ENCODE data around the gene PCCA. TPM values are rescaled to one million over a fixed set of nuclear protein-coding genes. Genes with fewer than 3 reads are reported as not detected.

Gene PCCA
- total RNA-seq, 4 donors from 2014 or later, result 33.8 to 40.3 (median 39.0) TPM

DNA sequence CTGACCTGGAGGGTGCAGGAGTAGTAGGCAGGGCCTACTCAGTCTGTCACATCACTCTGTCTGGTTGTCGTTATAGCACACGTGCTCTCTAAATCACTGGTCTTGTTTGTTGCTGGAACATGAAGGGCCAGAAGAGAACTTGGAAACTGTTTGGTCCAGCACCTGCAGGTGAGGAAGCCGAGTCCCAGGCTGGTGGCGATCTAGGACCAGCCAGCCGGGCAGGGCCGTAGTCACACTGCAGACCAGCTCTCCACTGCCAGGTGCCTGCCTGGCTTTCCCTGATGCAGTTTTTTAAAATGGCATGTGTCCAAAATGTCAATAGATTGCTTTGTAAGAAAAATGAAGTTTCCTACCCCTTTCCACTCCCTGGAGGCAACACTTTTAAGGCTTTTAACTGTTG lies 446.0 kb downstream of the PCCA start:
- Histone ChIP-seq H3K9me3 (no peaks in the 10 kb centered on the region), H3K4me1 (no peaks in the 10 kb centered on the region), H3K27ac (replicated peaks in 1 of 4) (no peak overlapping the region), H3K27me3 (no peaks in the 10 kb centered on the region), H3K36me3 (peaks cover 3 to 30% (median 16%) of the 10 kb centered on the region in 4 donors), H3K4me3 (no peak overlapping the region)
- no peak for TF ChIP-seq EP300 (IDR thresholded peaks at IDR 0.05)
- no peak for TF ChIP-seq POLR2A (IDR thresholded peaks at IDR 0.05; ENCODE audit: low read depth)
- TF ChIP-seq POLR2AphosphoS5 (IDR thresholded peaks at IDR 0.05), result no peak
- TF ChIP-seq, protein P1, sequence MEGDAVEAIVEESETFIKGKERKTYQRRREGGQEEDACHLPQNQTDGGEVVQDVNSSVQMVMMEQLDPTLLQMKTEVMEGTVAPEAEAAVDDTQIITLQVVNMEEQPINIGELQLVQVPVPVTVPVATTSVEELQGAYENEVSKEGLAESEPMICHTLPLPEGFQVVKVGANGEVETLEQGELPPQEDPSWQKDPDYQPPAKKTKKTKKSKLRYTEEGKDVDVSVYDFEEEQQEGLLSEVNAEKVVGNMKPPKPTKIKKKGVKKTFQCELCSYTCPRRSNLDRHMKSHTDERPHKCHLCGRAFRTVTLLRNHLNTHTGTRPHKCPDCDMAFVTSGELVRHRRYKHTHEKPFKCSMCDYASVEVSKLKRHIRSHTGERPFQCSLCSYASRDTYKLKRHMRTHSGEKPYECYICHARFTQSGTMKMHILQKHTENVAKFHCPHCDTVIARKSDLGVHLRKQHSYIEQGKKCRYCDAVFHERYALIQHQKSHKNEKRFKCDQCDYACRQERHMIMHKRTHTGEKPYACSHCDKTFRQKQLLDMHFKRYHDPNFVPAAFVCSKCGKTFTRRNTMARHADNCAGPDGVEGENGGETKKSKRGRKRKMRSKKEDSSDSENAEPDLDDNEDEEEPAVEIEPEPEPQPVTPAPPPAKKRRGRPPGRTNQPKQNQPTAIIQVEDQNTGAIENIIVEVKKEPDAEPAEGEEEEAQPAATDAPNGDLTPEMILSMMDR (IDR thresholded peaks at IDR 0.05), result no peak
- intact Hi-C loops (cut with DNase I), result no loop called here
- WGBS, result 90% methylated on average over 6 of the region's 6 CpGs
- DNase-seq (ENCODE audit: extremely low spot score), result no peak

DNA sequence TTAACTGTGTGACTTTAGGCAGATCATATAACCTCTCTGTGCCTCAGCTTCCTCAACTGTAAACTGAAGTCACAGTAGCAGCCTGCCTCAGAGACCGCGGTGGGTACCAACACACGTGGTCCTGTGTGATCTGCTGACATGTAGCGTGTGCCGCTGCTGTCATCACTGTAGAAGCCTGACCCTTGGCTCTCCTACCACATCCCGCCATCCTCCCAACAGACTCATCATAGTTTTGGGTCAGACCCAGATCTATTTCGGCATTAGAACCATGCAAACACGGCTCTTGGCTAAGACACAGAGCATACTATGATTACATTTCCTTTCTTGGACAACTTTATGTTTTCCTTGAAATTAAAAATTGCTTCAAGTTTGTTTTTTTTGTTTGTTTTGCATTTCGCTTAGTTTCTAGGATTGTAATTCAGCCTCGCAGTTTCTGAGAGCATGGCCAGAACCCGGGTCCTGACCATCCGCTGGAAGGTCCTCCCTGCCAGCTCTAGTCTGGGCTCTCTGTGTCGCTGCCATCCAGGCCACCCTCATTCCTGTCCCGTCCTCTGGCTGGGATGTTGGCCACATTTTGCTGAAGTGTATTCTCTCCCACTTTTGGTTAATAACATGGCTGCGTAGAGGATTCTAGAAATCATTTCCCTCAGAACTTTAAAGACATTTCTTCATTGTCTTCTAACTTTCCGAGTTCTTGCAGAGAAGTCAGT lies 446.7 kb downstream of the PCCA start:
- no peak for DNase-seq (ENCODE audit: extremely low spot score)
- TF ChIP-seq POLR2A (IDR thresholded peaks at IDR 0.05; ENCODE audit: low read depth), result no peak
- TF ChIP-seq, protein P1 (IDR thresholded peaks at IDR 0.05), result no peak
- TF ChIP-seq EP300 (IDR thresholded peaks at IDR 0.05), result no peak
- no peak for TF ChIP-seq POLR2AphosphoS5 (IDR thresholded peaks at IDR 0.05)
- H3K27me3 ChIP-seq, result no peaks in the 10 kb centered on the region
- H3K36me3 ChIP-seq, result peaks cover 3 to 24% (median 14%) of the 10 kb centered on the region in 4 donors
- H3K4me3 ChIP-seq, result no peak overlapping the region
- H3K9me3 ChIP-seq, result no peaks in the 10 kb centered on the region
- intact Hi-C loops (cut with DNase I), result no loop called here
- H3K27ac ChIP-seq (replicated peaks in 1 of 4), result no peak overlapping the region
- 88% methylated on average over 16 of the region's 16 CpGs for WGBS
- no peaks in the 10 kb centered on the region for H3K4me1 ChIP-seq

DNA sequence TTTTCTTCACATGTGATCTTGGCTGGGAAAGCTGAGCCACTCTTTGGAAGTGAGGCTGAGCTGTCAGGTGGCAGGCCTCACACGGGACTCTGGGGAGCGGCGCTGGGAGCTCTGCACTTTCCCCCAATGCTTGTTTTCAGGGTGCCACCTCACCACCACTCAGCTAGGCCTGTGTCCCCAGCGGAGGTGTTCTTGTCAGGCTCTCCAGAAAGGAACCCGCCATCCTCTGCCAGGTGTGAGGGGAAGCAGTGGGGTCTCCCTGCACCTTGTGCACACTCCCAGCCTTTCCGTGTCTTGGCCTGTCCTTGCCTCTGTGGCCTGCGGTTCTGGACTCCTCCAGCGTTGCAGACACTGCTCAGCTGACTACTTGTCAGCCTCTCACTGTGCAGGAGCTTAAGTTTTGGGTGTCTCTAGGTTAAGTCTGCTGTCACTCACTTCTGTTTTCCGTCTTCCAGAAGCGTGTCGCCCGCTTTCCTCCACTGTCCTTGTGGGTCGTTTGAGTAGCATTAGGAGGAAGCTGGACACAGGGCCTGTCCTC lies 447.8 kb downstream of the PCCA start:
- TF ChIP-seq POLR2A (IDR thresholded peaks at IDR 0.05; ENCODE audit: low read depth) (no peak), POLR2AphosphoS5 (IDR thresholded peaks at IDR 0.05) (no peak), EP300 (IDR thresholded peaks at IDR 0.05) (no peak)
- TF ChIP-seq, protein P1 (IDR thresholded peaks at IDR 0.05), result no peak
- Histone ChIP-seq H3K36me3 (peaks cover 0 to 20% (median 12%) of the 10 kb centered on the region in 4 donors), H3K27ac (replicated peaks in 1 of 4) (no peak overlapping the region), H3K4me1 (no peaks in the 10 kb centered on the region), H3K4me3 (no peak overlapping the region), H3K27me3 (no peaks in the 10 kb centered on the region), H3K9me3 (no peaks in the 10 kb centered on the region)
- 91% methylated on average over 12 of the region's 13 CpGs for WGBS
- DNase-seq (ENCODE audit: extremely low spot score), result no peak
- intact Hi-C loops (cut with DNase I), result no loop called here

DNA sequence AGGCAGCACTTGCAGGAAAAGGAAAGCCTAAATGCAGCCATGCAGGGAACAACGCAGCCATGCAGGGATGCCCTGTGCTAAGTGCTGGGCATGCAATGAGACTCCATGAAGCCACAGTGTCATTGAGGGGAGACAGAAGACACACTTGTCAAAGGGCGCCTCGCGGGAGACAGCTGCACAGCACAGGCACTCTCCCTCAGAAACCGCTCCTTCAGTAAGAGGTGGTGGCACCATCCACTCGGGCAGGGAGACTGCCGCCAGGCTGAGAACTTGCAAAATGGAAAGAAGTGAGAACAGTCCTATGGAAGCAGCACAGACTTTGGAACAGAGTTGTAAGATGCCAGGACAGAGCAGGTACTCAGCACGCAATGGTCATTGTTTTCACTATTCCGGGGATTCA lies 448.6 kb downstream of the PCCA start:
- H3K4me1 ChIP-seq, result no peaks in the 10 kb centered on the region
- WGBS, result 97% methylated on average over 9 of the region's 9 CpGs
- TF ChIP-seq POLR2A (IDR thresholded peaks at IDR 0.05; ENCODE audit: low read depth) (no peak), POLR2AphosphoS5 (IDR thresholded peaks at IDR 0.05) (no peak), EP300 (IDR thresholded peaks at IDR 0.05) (no peak)
- TF ChIP-seq, protein P1 (IDR thresholded peaks at IDR 0.05), result no peak
- no peaks in the 10 kb centered on the region for H3K9me3 ChIP-seq
- intact Hi-C loops (cut with DNase I), result no loop called here
- H3K27ac ChIP-seq (replicated peaks in 1 of 4), result no peak overlapping the region
- DNase-seq (ENCODE audit: extremely low spot score), result no peak
- no peaks in the 10 kb centered on the region for H3K27me3 ChIP-seq
- peaks cover 0 to 13% (median 5%) of the 10 kb centered on the region in 4 donors for H3K36me3 ChIP-seq
- H3K4me3 ChIP-seq, result no peak overlapping the region

All from esophagus muscularis mucosa (tissue), 4 donors.